Measurements from ENCODE around the gene IGF1.

The IGF1 gene

DNA sequence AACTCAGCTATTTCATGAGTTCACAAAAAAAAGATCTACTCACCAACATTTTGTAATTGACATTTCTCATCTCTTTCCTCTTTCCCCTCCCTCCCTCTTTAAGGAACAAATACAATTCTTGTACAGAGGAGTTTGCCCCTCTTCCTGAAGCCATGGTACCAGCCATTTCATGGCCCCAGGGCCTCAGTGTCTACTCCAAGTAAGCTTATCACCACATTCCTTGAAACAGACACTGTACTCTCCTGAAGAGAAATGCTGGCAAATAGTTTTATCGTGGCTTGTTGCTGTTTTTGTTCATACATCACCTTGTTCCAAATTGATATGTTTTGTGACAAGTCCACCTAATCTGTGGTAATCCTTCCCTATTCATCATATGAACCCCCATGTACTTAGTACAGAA lies 29.7 kb upstream of the IGF1 start:
- H3K4me3 ChIP-seq (replicated peaks in 1 of 2; ENCODE audit: low read depth in 2 of 2, low read length in 2 of 2) = no peak overlapping the region
- no peak for DNase-seq (ENCODE audit: low read depth in 2 of 2)
- TF ChIP-seq, protein P1, sequence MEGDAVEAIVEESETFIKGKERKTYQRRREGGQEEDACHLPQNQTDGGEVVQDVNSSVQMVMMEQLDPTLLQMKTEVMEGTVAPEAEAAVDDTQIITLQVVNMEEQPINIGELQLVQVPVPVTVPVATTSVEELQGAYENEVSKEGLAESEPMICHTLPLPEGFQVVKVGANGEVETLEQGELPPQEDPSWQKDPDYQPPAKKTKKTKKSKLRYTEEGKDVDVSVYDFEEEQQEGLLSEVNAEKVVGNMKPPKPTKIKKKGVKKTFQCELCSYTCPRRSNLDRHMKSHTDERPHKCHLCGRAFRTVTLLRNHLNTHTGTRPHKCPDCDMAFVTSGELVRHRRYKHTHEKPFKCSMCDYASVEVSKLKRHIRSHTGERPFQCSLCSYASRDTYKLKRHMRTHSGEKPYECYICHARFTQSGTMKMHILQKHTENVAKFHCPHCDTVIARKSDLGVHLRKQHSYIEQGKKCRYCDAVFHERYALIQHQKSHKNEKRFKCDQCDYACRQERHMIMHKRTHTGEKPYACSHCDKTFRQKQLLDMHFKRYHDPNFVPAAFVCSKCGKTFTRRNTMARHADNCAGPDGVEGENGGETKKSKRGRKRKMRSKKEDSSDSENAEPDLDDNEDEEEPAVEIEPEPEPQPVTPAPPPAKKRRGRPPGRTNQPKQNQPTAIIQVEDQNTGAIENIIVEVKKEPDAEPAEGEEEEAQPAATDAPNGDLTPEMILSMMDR (IDR thresholded peaks at IDR 0.05; ENCODE audit: low read depth, low read length) = no peak

DNA sequence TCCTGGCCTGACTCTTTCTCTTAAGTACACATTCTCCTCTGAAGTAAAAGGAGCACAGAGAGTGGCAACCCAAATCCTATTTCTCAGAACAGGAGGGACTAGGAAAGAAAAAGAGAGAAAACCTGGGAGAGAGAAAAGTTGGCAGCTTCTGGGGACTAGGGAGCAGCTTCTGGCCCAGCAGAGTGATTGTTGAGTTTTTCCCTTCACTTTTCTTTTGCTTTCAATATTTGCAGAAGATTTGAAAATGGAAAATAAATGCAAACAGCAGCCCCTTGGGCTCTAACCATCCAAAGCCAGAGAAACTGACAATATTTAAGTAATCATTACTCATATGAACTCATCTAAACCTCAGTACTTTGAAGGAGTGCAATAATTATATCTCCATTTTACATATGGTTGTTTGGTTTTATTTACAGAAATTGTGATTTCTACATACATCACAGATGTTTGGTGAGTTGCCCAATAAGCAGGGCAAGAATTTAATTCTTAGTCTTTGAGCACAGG lies 28.8 kb upstream of the IGF1 start:
- TF ChIP-seq, protein P1 (IDR thresholded peaks at IDR 0.05; ENCODE audit: low read depth, low read length) = no peak
- no peak overlapping the region for H3K4me3 ChIP-seq (replicated peaks in 1 of 2; ENCODE audit: low read depth in 2 of 2, low read length in 2 of 2)
- no peak for DNase-seq (ENCODE audit: low read depth in 2 of 2)

DNA sequence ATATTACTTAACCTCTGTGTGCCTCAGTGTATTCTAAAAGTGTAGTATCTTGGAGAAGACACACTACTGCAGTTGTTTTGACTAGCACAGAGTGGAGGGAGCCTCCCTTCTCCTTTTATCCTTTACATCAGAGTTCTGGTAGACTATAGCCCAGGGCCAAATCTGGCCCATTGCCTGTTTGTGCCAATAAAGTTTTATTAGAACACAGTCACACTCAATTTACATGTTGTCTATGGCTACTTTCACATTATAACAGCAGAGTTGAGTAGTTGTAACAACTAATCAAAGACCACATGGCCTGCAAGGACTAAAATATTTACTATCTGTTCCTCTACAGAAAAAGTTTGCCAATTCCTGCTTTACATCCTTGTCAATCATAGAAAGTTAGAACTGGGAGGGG lies 27.7 kb upstream of the IGF1 start:
- DNase-seq (ENCODE audit: low read depth in 2 of 2) = no peak
- no peak overlapping the region for H3K4me3 ChIP-seq (replicated peaks in 1 of 2; ENCODE audit: low read depth in 2 of 2, low read length in 2 of 2)
- TF ChIP-seq, protein P1 (IDR thresholded peaks at IDR 0.05; ENCODE audit: low read depth, low read length) = no peak

DNA sequence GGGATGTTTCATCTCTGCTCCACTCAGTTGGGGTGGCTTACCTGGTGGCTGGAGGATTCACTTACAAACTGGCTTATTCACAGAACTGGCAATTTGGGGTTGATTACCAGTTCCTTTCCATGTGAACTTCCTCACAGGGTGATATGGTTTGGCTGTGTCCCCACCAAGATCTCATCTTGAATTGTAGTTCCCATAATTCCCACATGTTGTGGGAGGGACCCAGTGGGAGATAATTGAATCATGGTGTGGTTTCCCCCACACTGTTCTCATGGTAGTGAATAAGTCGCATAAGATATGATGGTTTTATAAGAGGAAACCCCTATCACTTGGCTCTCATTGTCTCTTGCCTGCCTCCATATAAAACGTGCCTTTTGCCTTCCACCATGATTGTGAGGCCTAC lies 26.9 kb upstream of the IGF1 start:
- TF ChIP-seq, protein P1 (IDR thresholded peaks at IDR 0.05; ENCODE audit: low read depth, low read length) = no peak
- no peak for DNase-seq (ENCODE audit: low read depth in 2 of 2)
- no peak overlapping the region for H3K4me3 ChIP-seq (replicated peaks in 1 of 2; ENCODE audit: low read depth in 2 of 2, low read length in 2 of 2)

DNA sequence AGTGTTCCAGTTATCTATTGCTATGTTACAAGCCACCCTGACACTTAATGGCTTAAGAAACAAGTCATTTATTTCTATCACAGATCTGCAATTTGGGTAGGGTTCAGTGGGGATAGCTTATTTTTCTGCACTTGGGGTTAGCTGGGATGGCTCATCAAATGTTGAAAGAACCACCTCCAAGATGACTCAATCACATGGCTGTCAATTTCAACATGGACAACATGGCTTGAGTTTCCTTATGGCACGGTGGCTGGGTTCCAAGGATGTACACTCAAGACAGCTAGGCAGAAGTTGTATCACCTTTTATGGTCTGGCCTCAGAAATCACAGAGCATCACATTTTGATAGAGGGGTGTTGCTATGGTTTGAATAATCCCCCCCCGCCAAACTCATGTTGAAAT lies 24.5 kb upstream of the IGF1 start:
- TF ChIP-seq, protein P1 (IDR thresholded peaks at IDR 0.05; ENCODE audit: low read depth, low read length) = no peak
- H3K4me3 ChIP-seq (replicated peaks in 1 of 2; ENCODE audit: low read depth in 2 of 2, low read length in 2 of 2) = no peak overlapping the region
- DNase-seq (ENCODE audit: low read depth in 2 of 2) = no peak

DNA sequence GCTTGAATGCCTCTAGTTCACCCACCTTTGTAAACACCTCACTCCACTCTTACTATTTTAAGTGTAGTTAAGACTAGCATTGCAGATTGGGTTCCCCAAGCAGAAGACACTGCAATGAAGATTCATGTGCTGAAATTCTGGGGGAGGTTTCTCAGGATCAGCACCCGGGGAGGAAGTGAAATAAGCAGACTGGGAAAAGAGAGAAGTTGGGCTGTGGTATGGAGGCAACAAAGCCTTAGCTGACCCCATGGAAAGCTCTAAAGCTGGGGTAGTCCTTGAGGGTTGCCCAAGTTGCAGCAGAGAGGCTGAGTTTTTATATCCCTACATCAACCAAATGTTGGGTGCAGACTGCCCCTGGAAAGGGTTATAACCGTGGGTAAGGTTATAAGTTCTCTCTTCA lies 23.9 kb upstream of the IGF1 start:
- TF ChIP-seq, protein P1 (IDR thresholded peaks at IDR 0.05; ENCODE audit: low read depth, low read length) = no peak
- no peak for DNase-seq (ENCODE audit: low read depth in 2 of 2)
- H3K4me3 ChIP-seq (replicated peaks in 1 of 2; ENCODE audit: low read depth in 2 of 2, low read length in 2 of 2) = no peak overlapping the region

DNA sequence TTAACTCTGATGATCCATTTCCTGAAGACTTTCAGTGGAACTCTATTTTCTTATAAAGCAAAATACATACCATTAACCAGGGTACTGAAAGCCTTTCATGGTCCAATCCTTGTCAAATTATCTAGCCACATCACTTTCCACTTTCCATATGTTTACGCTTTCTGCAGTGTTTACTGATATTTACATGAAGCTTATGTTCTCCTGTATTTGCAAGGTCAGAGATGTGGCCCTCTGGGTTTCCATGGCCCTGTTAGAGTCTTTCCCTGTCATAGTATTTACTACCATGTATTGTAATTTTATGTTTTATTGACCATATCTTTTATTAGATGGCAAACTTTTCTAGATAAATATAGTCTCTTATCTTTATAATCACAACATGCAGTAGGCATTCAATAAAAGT lies 23.5 kb upstream of the IGF1 start:
- no peak for DNase-seq (ENCODE audit: low read depth in 2 of 2)
- no peak overlapping the region for H3K4me3 ChIP-seq (replicated peaks in 1 of 2; ENCODE audit: low read depth in 2 of 2, low read length in 2 of 2)
- TF ChIP-seq, protein P1 (IDR thresholded peaks at IDR 0.05; ENCODE audit: low read depth, low read length) = no peak

Measured in cardiac fibroblast (primary cell).